Amniotic stem cell (primary cell): Measurements from ENCODE around the gene KLHDC7B.

Source experiments
- DNase-seq: peaks from one replicate; lab custom pipeline; 2025; lab: John Stamatoyannopoulos, UW

KLHDC7B gene

GRCh38 chr22:50545522-50546325 is at the start of gene KLHDC7B:
TSS of gene KLHDC7B (plus strand) at chr22:50545899. CDS start at chr22:50546244, 345 bp downstream.
- DNase-seq: no peak

- no peak for DNase-seq
Measured at GRCh38 chr22:50497093-50497492, 48.6 kb upstream of the KLHDC7B start.

GRCh38 chr22:50498322-50498890 is 47.3 kb upstream of the KLHDC7B start:
- no peak for DNase-seq

GRCh38 chr22:50500452-50500851 is 45.2 kb upstream of the KLHDC7B start:
- DNase-seq: no peak

GRCh38 chr22:50502096-50502495 is 43.6 kb upstream of the KLHDC7B start:
- DNase-seq: no peak

- no peak for DNase-seq
Measured at GRCh38 chr22:50502628-50503474, 42.8 kb upstream of the KLHDC7B start.

- DNase-seq: no peak
Measured at GRCh38 chr22:50503475-50504145, 42.1 kb upstream of the KLHDC7B start.

GRCh38 chr22:50504369-50505211 is 41.1 kb upstream of the KLHDC7B start:
- no peak for DNase-seq

- DNase-seq: no peak
Measured at GRCh38 chr22:50505276-50505775, 40.4 kb upstream of the KLHDC7B start.

GRCh38 chr22:50505776-50506610 is 39.7 kb upstream of the KLHDC7B start:
- DNase-seq: no peak

GRCh38 chr22:50506611-50507420 is 38.9 kb upstream of the KLHDC7B start:
- no peak for DNase-seq

- DNase-seq: no peak
Measured at GRCh38 chr22:50507421-50507990, 38.2 kb upstream of the KLHDC7B start, which contains the start of gene LMF2. TSS of gene LMF2 (minus strand) at chr22:50507702. CDS start at chr22:50507675, 27 bp downstream.

GRCh38 chr22:50507991-50508884 is 37.5 kb upstream of the KLHDC7B start, which contains the start of gene NCAPH2:
TSS of gene NCAPH2 (plus strand) at chr22:50508224. CDS start at chr22:50508338, 114 bp downstream.
- peak; percentile 97 for DNase-seq

GRCh38 chr22:50508897-50509296 is 36.8 kb upstream of the KLHDC7B start:
- DNase-seq: no peak

GRCh38 chr22:50513175-50513574 is 32.5 kb upstream of the KLHDC7B start:
- no peak for DNase-seq

- no peak for DNase-seq
Measured at GRCh38 chr22:50516068-50516467, 29.6 kb upstream of the KLHDC7B start.

- no peak for DNase-seq
Measured at GRCh38 chr22:50516891-50517290, 28.8 kb upstream of the KLHDC7B start.
